IPS DF 6.9 (cell line): Measurements from ENCODE around the gene CKAP2L.
A peak's percentile ranks its signal among the peaks of the same experiment; 100 is the strongest.

Experiments
- DNase-seq: peaks from one replicate; pipeline ENCODE4 v3.0.0-alpha.2; 2013; ENCODE audit warnings: low read depth, low spot score
- H3K27ac ChIP-seq: one replicate; pipeline ENCODE4 v1.5.1; 2013; ENCODE audit warnings: low read length, control low read depth
- H3K27me3 ChIP-seq: 2 replicates; pipeline ENCODE4 v1.6.1; 2013; ENCODE audit warnings: mild to moderate bottlenecking, low read length; ENCODE audit not compliant: control insufficient read depth, insufficient read depth
- H3K36me3 ChIP-seq: 2 replicates; pipeline ENCODE4 v1.6.1; 2013; ENCODE audit warnings: low read length; ENCODE audit not compliant: control insufficient read depth, insufficient read depth
- H3K4me1 ChIP-seq: 2 replicates; pipeline ENCODE4 v1.6.1; 2013; ENCODE audit warnings: low read length; ENCODE audit not compliant: control insufficient read depth, insufficient read depth
- H3K4me3 ChIP-seq: 2 replicates; pipeline ENCODE4 v1.5.1; 2013; ENCODE audit warnings: mild to moderate bottlenecking, low read length
- H3K9me3 ChIP-seq: 2 replicates; pipeline ENCODE4 v1.6.1; 2013; ENCODE audit warnings: low read length, inconsistent platforms; ENCODE audit not compliant: control insufficient read depth, insufficient read depth
- WGBS: extraction: QIAGEN DNeasy Blood & Tissue Kit; methylation state at CpG from one replicate; pipeline ENCODE4 v1.1.7; 2013; ENCODE audit warnings: mixed read lengths, missing lambda C conversion rate; ENCODE audit not compliant: insufficient read length, insufficient coverage; 5-methylcytosine and 5-hydroxymethylcytosine counted together

The CKAP2L gene

GRCh38 chr2:112764071-112765044 is at the start of gene CKAP2L:
Gene CKAP2L, minus strand, starts transcription at chr2:112764609. Its CDS starts 11 bp downstream, at chr2:112764598.
- Histone ChIP-seq H3K27me3 (no peaks in the 10 kb centered on the region), H3K4me1 (0 out of 2 replicates have a peak, but pooled peaks cover 1% of the 10 kb centered on the region), H3K36me3 (no peaks in the 10 kb centered on the region; the same call in 1 of the 2 replicates), H3K9me3 (no peaks in the 10 kb centered on the region), H3K4me3 (peak within 1 kb of the TSS; percentile 80; the same call in 1 of the 2 replicates), H3K27ac (no peak within 1 kb of the TSS)
- DNase-seq, result peak; percentile 95
- WGBS, result no CpG with 5 or more reads among the region's 79 CpGs

GRCh38 chr2:112813280-112813966 is 49.0 kb upstream of the CKAP2L start:
- Histone ChIP-seq H3K36me3 (no peaks in the 10 kb centered on the region), H3K27me3 (no peaks in the 10 kb centered on the region), H3K4me3 (no peak overlapping the region), H3K4me1 (peaks cover 5% of the 10 kb centered on the region), H3K27ac (no peak overlapping the region), H3K9me3 (no peaks in the 10 kb centered on the region)
- DNase-seq, result no peak
- WGBS, result no CpG with 5 or more reads among the region's 10 CpGs

- no peaks in the 10 kb centered on the region for H3K9me3 ChIP-seq
- DNase-seq, result no peak
- H3K36me3 ChIP-seq, result no peaks in the 10 kb centered on the region
- no peaks in the 10 kb centered on the region for H3K27me3 ChIP-seq
- no peak overlapping the region for H3K4me3 ChIP-seq
- peaks cover 5% of the 10 kb centered on the region for H3K4me1 ChIP-seq
- no CpG with 5 or more reads among the region's 14 CpGs for WGBS
- H3K27ac ChIP-seq, result no peak overlapping the region
These were observed 48.2 kb upstream of the CKAP2L start for GRCh38 chr2:112812318-112813267.

GRCh38 chr2:112811841-112812306 is 47.5 kb upstream of the CKAP2L start:
- DNase-seq, result no peak
- no peak overlapping the region for H3K4me3 ChIP-seq
- H3K36me3 ChIP-seq, result no peaks in the 10 kb centered on the region
- no peaks in the 10 kb centered on the region for H3K9me3 ChIP-seq
- H3K27me3 ChIP-seq, result no peaks in the 10 kb centered on the region
- H3K4me1 ChIP-seq, result peaks cover 3% of the 10 kb centered on the region; the same call in 1 of the 2 replicates
- WGBS, result no CpG with 5 or more reads among the region's 7 CpGs
- H3K27ac ChIP-seq, result no peak overlapping the region

- peaks cover 3% of the 10 kb centered on the region; the same call in 1 of the 2 replicates for H3K4me1 ChIP-seq
- WGBS, result no CpG with 5 or more reads among the region's 3 CpGs
- no peaks in the 10 kb centered on the region for H3K9me3 ChIP-seq
- no peak for DNase-seq
- no peak overlapping the region for H3K4me3 ChIP-seq
- no peaks in the 10 kb centered on the region for H3K27me3 ChIP-seq
- no peak overlapping the region for H3K27ac ChIP-seq
- H3K36me3 ChIP-seq, result no peaks in the 10 kb centered on the region
These were observed 46.9 kb upstream of the CKAP2L start for GRCh38 chr2:112811276-112811831.

- no peak for DNase-seq
- Histone ChIP-seq H3K27ac (no peak overlapping the region), H3K4me1 (peaks cover 2% of the 10 kb centered on the region; the same call in 1 of the 2 replicates), H3K4me3 (no peak overlapping the region), H3K9me3 (no peaks in the 10 kb centered on the region), H3K36me3 (no peaks in the 10 kb centered on the region), H3K27me3 (no peaks in the 10 kb centered on the region)
These were observed 44.7 kb upstream of the CKAP2L start for GRCh38 chr2:112809112-112809511.

- no CpG with 5 or more reads among the region's 3 CpGs for WGBS
These were observed 42.9 kb upstream of the CKAP2L start for GRCh38 chr2:112807233-112807807.

GRCh38 chr2:112805542-112805941 is 41.1 kb upstream of the CKAP2L start:
- Histone ChIP-seq H3K4me3 (no peak overlapping the region), H3K36me3 (no peaks in the 10 kb centered on the region), H3K27me3 (no peaks in the 10 kb centered on the region), H3K9me3 (no peaks in the 10 kb centered on the region), H3K27ac (no peak overlapping the region), H3K4me1 (no peaks in the 10 kb centered on the region)
- WGBS, result no CpG with 5 or more reads among the region's 11 CpGs
- no peak for DNase-seq

More at GRCh38 chr2:112807233-112807807, 42.9 kb upstream of the CKAP2L start:
- H3K27ac ChIP-seq, result no peak overlapping the region
- DNase-seq, result no peak
- 0 out of 2 replicates have a peak, but pooled peaks cover under 1% of the 10 kb centered on the region for H3K4me1 ChIP-seq
- H3K27me3 ChIP-seq, result no peaks in the 10 kb centered on the region
- H3K9me3 ChIP-seq, result no peaks in the 10 kb centered on the region
- H3K4me3 ChIP-seq, result no peak overlapping the region
- no peaks in the 10 kb centered on the region for H3K36me3 ChIP-seq

GRCh38 chr2:112803691-112804521 is 39.5 kb upstream of the CKAP2L start:
- no peak overlapping the region for H3K4me3 ChIP-seq
- WGBS, result no CpG with 5 or more reads among the region's 5 CpGs
- no peaks in the 10 kb centered on the region for H3K27me3 ChIP-seq
- DNase-seq, result no peak
- no peaks in the 10 kb centered on the region for H3K36me3 ChIP-seq
- no peak overlapping the region for H3K27ac ChIP-seq
- H3K4me1 ChIP-seq, result no peaks in the 10 kb centered on the region
- no peaks in the 10 kb centered on the region for H3K9me3 ChIP-seq
